Tibial nerve (tissue), 3 donors: ENCODE data around the gene PRUNE2.

ENCODE experiments used
- CTCF ChIP-seq, 5 experiments: fragments of 200-600 bp in 3 of 5; fragments of 450-650 bp in 2 of 5; sonication (generic) in 3 of 5; IDR thresholded peaks; one replicate each; pipeline ENCODE4 v1.5.1; 2016 to 2019; ENCODE audit warnings: antibody characterized with exemption in 5 of 5, mild to moderate bottlenecking in 3 of 5, moderate library complexity in 2 of 5
- POLR2A ChIP-seq, 2 donors: fragments of 450-650 bp; IDR thresholded peaks; one replicate each; pipeline ENCODE4 v1.6.1; 2017; ENCODE audit warnings: antibody characterized with exemption in 2 of 2, mild to moderate bottlenecking in 2 of 2, moderate library complexity in 2 of 2

GRCh38 chr9:76709020-76709419 is 196.9 kb downstream of the PRUNE2 start:
- TF ChIP-seq CTCF (IDR thresholded peaks at IDR 0.05) (no peak), POLR2A (IDR thresholded peaks at IDR 0.05) (no peak)
